GM23338 (cell line): ENCODE measurements around the gene MAGED4. TPM values are rescaled to one million over a fixed set of nuclear protein-coding genes. Genes with fewer than 3 reads are reported as not detected.

Experiments
- ATAC-seq: fragments of 200-7000 bp; cut with Tn5 transposase; 3 replicates; pipeline ENCODE4 v1.9.1; 2020
- DNase-seq: peaks from one replicate; pipeline ENCODE4 v3.0.0-alpha.2; 2015; ENCODE audit warnings: low spot score
- H2AFZ ChIP-seq: fragments of 200-600 bp; sonication (generic); 2 replicates; pipeline ENCODE4 v1.8.0; 2016; ENCODE audit warnings: antibody characterized with exemption, mild to moderate bottlenecking, moderate library complexity
- H3F3A ChIP-seq: fragments of 200-600 bp; sonication (generic); replicated peaks from 2 replicates; pipeline ENCODE4 v1.8.0; 2017; ENCODE audit warnings: antibody characterized with exemption, mixed run types, low read depth
- H3K27ac ChIP-seq: fragments of 200-600 bp; sonication (generic); 2 replicates; pipeline ENCODE4 v1.6.1; 2016; ENCODE audit warnings: low read depth
- H3K27me3 ChIP-seq: fragments of 200-600 bp; sonication (generic); 2 replicates; pipeline ENCODE4 v1.8.0; 2016; ENCODE audit warnings: mild to moderate bottlenecking, mixed run types, moderate library complexity; ENCODE audit not compliant: insufficient read depth
- H3K36me3 ChIP-seq: fragments of 200-600 bp; sonication (generic); 2 replicates; pipeline ENCODE4 v1.8.0; 2016; ENCODE audit warnings: mild to moderate bottlenecking; ENCODE audit not compliant: insufficient read depth
- H3K4me1 ChIP-seq: fragments of 200-600 bp; sonication (generic); 2 replicates; pipeline ENCODE4 v1.8.0; 2016; ENCODE audit warnings: mild to moderate bottlenecking, moderate library complexity; ENCODE audit not compliant: insufficient read depth
- H3K4me2 ChIP-seq: fragments of 200-600 bp; sonication (generic); 2 replicates; pipeline ENCODE4 v1.7.1; 2017; ENCODE audit warnings: mixed run types
- H3K4me3 ChIP-seq: fragments of 200-600 bp; sonication (generic); 2 replicates; pipeline ENCODE4 v1.6.1; 2016; ENCODE audit warnings: mixed run types
- H3K79me2 ChIP-seq: fragments of 200-600 bp; sonication (generic); replicated peaks from 2 replicates; pipeline ENCODE4 v1.8.0; 2017; ENCODE audit warnings: mild to moderate bottlenecking; ENCODE audit not compliant: insufficient read depth
- H3K9me2 ChIP-seq: fragments of 200-600 bp; sonication (generic); 2 replicates; pipeline ENCODE4 v1.8.0; 2017; ENCODE audit not compliant: insufficient read depth
- H4K20me1 ChIP-seq: fragments of 200-600 bp; sonication (generic); replicated peaks from 2 replicates; pipeline ENCODE4 v1.8.0; 2017; ENCODE audit warnings: mild to moderate bottlenecking; ENCODE audit not compliant: insufficient read depth
- H3K27ac Mint-ChIP-seq: 2 replicates; pipeline ENCODE4 v1.8.0; 2020; ENCODE audit warnings: inconsistent platforms, mild to moderate bottlenecking, moderate library complexity, mixed read lengths
- H3K27me3 Mint-ChIP-seq: 3 replicates; pipeline ENCODE4 v1.8.0; 2022; ENCODE audit warnings: low read depth, mild to moderate bottlenecking, moderate library complexity, mixed read lengths, inconsistent platforms; ENCODE audit not compliant: insufficient read depth, poor library complexity
- H3K36me3 Mint-ChIP-seq: 3 replicates; pipeline ENCODE4 v1.8.0; 2021; ENCODE audit warnings: low read depth, mild to moderate bottlenecking, inconsistent platforms, moderate library complexity, mixed read lengths
- H3K4me1 Mint-ChIP-seq: 3 replicates; pipeline ENCODE4 v1.8.0; 2020; ENCODE audit warnings: mild to moderate bottlenecking, inconsistent platforms, mixed read lengths
- H3K4me3 Mint-ChIP-seq: 3 replicates; pipeline ENCODE4 v1.8.0; 2021; ENCODE audit warnings: moderate library complexity, mild to moderate bottlenecking, inconsistent platforms, mixed read lengths
- H3K9me3 Mint-ChIP-seq: 3 replicates; pipeline ENCODE4 v1.8.0; 2020; ENCODE audit warnings: moderate library complexity, mild to moderate bottlenecking, inconsistent platforms, mixed read lengths
- CREB1 ChIP-seq: fragments of 250-450 bp; sonication (Bioruptor Pico); IDR thresholded peaks from 2 replicates; pipeline ENCODE4 v1.5.0; 2020; ENCODE audit warnings: low read depth, mild to moderate bottlenecking, moderate library complexity
- EZH2 ChIP-seq: fragments of 200-600 bp; sonication (generic); IDR thresholded peaks from one replicate; pipeline ENCODE4 v1.8.0; 2017; ENCODE audit warnings: antibody characterized with exemption, mild to moderate bottlenecking, low read depth; ENCODE audit not compliant: unreplicated experiment
- EZH2phosphoT487 ChIP-seq: fragments of 200-600 bp; sonication (generic); IDR thresholded peaks from one replicate; pipeline ENCODE4 v1.8.1; 2018; ENCODE audit warnings: antibody characterized with exemption; ENCODE audit not compliant: unreplicated experiment
- JUNB ChIP-seq: IDR thresholded peaks from one replicate; pipeline ENCODE4 v1.6.1; 2016; ENCODE audit warnings: antibody characterized with exemption; ENCODE audit not compliant: unreplicated experiment
- NANOG ChIP-seq: IDR thresholded peaks from 2 replicates; pipeline ENCODE4 v1.6.1; 2016; ENCODE audit warnings: antibody characterized with exemption, borderline replicate concordance
- ZNF331 ChIP-seq: fragments of 250-450 bp; sonication (Bioruptor Pico); IDR thresholded peaks from 2 replicates; pipeline ENCODE4 v1.5.0; 2020; ENCODE audit warnings: low read depth, mild to moderate bottlenecking, moderate library complexity
- polyA plus RNA-seq: library from polyadenylated mRNA; unstranded; fragments of >200 nt; fragmentation: Nextera tagmentation; extraction: Ambion mirVana; gene quantifications from 2 replicates; pipeline ENCODE4 v1.2.1, GENCODE V29; 2016
- total RNA-seq: library from RNA; depleted of rRNA; stranded (reverse); fragments of >200 nt; shearing (Covaris generic); gene quantifications from 2 replicates; pipeline ENCODE4 v1.2.3, GENCODE V29; 2014
- TF ChIP-seq, protein P1 (sequence below): IDR thresholded peaks from one replicate; pipeline ENCODE4 v1.6.1; 2018; ENCODE audit warnings: antibody characterized with exemption; ENCODE audit not compliant: unreplicated experiment
- TF ChIP-seq, protein P2 (sequence below): IDR thresholded peaks from 2 replicates; pipeline ENCODE4 v1.6.1; 2016; ENCODE audit warnings: antibody characterized with exemption
- TF ChIP-seq, protein P3 (sequence below), 2 experiments: fragments of 200-600 bp in 1 of 2; sonication (generic) in 1 of 2; conservative IDR thresholded peaks; 2 replicates each; pipeline versions ENCODE4 v1.5.1 to v1.6.1; 2016 to 2017; ENCODE audit warnings: antibody characterized with exemption in 2 of 2, low read depth in 2 of 2, mild to moderate bottlenecking in 2 of 2, moderate library complexity in 1 of 2
- TF ChIP-seq, protein P4 (sequence below): fragments of 250-450 bp; sonication (Bioruptor Pico); IDR thresholded peaks from 2 replicates; pipeline ENCODE4 v1.5.0; 2020; ENCODE audit warnings: mild to moderate bottlenecking, moderate library complexity

MAGED4 gene
- total and polyA plus RNA-seq, 2 experiments from 2014 or later: 27.2 to 57.3 TPM

DNA sequence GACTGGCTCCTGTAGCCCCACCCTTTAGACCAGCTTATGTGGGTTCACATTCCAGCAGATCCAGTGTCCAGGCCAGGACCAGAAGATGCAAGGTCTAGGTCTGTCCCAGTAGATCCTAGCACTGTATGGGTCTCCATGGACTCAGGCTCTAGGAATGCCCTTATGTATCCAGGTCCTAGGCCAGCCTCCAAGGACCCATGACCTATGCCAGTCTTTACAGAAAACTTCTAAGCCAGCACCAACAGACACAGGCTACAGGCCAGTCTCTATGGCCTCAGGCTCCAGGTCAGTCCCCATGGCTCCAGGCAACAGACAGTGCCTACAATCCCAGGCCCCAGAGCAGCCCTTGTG lies 45.2 kb upstream of the MAGED4 start (continued):
- TF ChIP-seq, protein P1, sequence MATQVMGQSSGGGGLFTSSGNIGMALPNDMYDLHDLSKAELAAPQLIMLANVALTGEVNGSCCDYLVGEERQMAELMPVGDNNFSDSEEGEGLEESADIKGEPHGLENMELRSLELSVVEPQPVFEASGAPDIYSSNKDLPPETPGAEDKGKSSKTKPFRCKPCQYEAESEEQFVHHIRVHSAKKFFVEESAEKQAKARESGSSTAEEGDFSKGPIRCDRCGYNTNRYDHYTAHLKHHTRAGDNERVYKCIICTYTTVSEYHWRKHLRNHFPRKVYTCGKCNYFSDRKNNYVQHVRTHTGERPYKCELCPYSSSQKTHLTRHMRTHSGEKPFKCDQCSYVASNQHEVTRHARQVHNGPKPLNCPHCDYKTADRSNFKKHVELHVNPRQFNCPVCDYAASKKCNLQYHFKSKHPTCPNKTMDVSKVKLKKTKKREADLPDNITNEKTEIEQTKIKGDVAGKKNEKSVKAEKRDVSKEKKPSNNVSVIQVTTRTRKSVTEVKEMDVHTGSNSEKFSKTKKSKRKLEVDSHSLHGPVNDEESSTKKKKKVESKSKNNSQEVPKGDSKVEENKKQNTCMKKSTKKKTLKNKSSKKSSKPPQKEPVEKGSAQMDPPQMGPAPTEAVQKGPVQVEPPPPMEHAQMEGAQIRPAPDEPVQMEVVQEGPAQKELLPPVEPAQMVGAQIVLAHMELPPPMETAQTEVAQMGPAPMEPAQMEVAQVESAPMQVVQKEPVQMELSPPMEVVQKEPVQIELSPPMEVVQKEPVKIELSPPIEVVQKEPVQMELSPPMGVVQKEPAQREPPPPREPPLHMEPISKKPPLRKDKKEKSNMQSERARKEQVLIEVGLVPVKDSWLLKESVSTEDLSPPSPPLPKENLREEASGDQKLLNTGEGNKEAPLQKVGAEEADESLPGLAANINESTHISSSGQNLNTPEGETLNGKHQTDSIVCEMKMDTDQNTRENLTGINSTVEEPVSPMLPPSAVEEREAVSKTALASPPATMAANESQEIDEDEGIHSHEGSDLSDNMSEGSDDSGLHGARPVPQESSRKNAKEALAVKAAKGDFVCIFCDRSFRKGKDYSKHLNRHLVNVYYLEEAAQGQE: no peak
- TF ChIP-seq, protein P2, sequence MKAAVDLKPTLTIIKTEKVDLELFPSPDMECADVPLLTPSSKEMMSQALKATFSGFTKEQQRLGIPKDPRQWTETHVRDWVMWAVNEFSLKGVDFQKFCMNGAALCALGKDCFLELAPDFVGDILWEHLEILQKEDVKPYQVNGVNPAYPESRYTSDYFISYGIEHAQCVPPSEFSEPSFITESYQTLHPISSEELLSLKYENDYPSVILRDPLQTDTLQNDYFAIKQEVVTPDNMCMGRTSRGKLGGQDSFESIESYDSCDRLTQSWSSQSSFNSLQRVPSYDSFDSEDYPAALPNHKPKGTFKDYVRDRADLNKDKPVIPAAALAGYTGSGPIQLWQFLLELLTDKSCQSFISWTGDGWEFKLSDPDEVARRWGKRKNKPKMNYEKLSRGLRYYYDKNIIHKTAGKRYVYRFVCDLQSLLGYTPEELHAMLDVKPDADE: no peak
- TF ChIP-seq, protein P3, sequence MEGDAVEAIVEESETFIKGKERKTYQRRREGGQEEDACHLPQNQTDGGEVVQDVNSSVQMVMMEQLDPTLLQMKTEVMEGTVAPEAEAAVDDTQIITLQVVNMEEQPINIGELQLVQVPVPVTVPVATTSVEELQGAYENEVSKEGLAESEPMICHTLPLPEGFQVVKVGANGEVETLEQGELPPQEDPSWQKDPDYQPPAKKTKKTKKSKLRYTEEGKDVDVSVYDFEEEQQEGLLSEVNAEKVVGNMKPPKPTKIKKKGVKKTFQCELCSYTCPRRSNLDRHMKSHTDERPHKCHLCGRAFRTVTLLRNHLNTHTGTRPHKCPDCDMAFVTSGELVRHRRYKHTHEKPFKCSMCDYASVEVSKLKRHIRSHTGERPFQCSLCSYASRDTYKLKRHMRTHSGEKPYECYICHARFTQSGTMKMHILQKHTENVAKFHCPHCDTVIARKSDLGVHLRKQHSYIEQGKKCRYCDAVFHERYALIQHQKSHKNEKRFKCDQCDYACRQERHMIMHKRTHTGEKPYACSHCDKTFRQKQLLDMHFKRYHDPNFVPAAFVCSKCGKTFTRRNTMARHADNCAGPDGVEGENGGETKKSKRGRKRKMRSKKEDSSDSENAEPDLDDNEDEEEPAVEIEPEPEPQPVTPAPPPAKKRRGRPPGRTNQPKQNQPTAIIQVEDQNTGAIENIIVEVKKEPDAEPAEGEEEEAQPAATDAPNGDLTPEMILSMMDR (conservative IDR thresholded peaks at IDR 0.05; ENCODE audit: low read depth in 2 of 2): no peak
- TF ChIP-seq JUNB: no peak
- TF ChIP-seq NANOG: no peak

DNA sequence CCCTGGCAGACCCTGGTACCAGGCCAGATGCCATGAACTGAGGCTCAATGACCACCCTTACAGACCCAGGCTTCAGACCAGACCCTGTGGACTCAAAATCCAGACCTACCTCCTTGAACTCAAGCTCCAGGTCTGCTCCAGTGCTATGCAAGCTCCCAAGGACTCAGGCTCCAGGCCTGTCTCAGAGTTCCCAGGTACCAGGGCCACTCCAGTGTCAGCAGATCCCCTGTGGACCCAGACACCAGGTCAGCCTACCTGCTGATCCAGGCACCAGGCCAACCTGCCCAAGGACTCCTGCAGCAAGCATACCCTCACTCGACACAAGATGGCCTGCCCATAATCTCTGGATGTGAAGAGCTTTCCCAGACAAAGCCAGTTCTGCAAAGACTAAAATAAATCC lies 44.7 kb upstream of the MAGED4 start:
- H3K4me2 ChIP-seq: no peak overlapping the region
- no peak overlapping the region for H3K4me3 ChIP-seq
- Mint-ChIP-seq H3K27me3 (peaks cover 2% of the 10 kb centered on the region), H3K4me1 (no peaks in the 10 kb centered on the region), H3K4me3 (no peak overlapping the region), H3K9me3 (no peaks in the 10 kb centered on the region), H3K36me3 (no peaks in the 10 kb centered on the region), H3K27ac (no peak overlapping the region)
- no peaks in the 10 kb centered on the region for H4K20me1 ChIP-seq
- H2AFZ ChIP-seq: no peak overlapping the region
- DNase-seq (no peak), ATAC-seq (no peak)
- H3K27me3 ChIP-seq: no peaks in the 10 kb centered on the region
- no peaks in the 10 kb centered on the region for H3K4me1 ChIP-seq
- no peaks in the 10 kb centered on the region for H3K79me2 ChIP-seq
- H3K9me2 ChIP-seq: no peaks in the 10 kb centered on the region
- H3F3A ChIP-seq: no peaks in the 10 kb centered on the region
- no peak overlapping the region for H3K27ac ChIP-seq
- H3K36me3 ChIP-seq: no peaks in the 10 kb centered on the region
- TF ChIP-seq ZNF331 (CRISPR knock-in tag) (no peak), EZH2phosphoT487 (no peak), EZH2 (no peak), CREB1 (CRISPR knock-in tag) (no peak), JUNB (no peak)
- TF ChIP-seq, protein P4, sequence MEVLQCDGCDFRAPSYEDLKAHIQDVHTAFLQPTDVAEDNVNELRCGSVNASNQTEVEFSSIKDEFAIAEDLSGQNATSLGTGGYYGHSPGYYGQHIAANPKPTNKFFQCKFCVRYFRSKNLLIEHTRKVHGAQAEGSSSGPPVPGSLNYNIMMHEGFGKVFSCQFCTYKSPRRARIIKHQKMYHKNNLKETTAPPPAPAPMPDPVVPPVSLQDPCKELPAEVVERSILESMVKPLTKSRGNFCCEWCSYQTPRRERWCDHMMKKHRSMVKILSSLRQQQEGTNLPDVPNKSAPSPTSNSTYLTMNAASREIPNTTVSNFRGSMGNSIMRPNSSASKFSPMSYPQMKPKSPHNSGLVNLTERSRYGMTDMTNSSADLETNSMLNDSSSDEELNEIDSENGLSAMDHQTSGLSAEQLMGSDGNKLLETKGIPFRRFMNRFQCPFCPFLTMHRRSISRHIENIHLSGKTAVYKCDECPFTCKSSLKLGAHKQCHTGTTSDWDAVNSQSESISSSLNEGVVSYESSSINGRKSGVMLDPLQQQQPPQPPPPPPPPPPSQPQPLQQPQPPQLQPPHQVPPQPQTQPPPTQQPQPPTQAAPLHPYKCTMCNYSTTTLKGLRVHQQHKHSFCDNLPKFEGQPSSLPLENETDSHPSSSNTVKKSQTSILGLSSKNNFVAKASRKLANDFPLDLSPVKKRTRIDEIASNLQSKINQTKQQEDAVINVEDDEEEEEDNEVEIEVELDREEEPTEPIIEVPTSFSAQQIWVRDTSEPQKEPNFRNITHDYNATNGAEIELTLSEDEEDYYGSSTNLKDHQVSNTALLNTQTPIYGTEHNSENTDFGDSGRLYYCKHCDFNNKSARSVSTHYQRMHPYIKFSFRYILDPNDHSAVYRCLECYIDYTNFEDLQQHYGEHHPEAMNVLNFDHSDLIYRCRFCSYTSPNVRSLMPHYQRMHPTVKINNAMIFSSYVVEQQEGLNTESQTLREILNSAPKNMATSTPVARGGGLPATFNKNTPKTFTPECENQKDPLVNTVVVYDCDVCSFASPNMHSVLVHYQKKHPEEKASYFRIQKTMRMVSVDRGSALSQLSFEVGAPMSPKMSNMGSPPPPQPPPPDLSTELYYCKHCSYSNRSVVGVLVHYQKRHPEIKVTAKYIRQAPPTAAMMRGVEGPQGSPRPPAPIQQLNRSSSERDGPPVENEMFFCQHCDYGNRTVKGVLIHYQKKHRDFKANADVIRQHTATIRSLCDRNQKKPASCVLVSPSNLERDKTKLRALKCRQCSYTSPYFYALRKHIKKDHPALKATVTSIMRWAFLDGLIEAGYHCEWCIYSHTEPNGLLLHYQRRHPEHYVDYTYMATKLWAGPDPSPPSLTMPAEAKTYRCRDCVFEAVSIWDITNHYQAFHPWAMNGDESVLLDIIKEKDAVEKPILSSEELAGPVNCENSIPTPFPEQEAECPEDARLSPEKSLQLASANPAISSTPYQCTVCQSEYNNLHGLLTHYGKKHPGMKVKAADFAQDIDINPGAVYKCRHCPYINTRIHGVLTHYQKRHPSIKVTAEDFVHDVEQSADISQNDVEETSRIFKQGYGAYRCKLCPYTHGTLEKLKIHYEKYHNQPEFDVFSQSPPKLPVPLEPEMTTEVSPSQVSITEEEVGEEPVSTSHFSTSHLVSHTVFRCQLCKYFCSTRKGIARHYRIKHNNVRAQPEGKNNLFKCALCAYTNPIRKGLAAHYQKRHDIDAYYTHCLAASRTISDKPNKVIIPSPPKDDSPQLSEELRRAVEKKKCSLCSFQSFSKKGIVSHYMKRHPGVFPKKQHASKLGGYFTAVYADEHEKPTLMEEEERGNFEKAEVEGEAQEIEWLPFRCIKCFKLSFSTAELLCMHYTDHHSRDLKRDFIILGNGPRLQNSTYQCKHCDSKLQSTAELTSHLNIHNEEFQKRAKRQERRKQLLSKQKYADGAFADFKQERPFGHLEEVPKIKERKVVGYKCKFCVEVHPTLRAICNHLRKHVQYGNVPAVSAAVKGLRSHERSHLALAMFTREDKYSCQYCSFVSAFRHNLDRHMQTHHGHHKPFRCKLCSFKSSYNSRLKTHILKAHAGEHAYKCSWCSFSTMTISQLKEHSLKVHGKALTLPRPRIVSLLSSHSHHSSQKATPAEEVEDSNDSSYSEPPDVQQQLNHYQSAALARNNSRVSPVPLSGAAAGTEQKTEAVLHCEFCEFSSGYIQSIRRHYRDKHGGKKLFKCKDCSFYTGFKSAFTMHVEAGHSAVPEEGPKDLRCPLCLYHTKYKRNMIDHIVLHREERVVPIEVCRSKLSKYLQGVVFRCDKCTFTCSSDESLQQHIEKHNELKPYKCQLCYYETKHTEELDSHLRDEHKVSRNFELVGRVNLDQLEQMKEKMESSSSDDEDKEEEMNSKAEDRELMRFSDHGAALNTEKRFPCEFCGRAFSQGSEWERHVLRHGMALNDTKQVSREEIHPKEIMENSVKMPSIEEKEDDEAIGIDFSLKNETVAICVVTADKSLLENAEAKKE (CRISPR knock-in tag): no peak
- TF ChIP-seq, protein P3 (conservative IDR thresholded peaks at IDR 0.05; ENCODE audit: low read depth in 2 of 2): no peak
